GM21390 (cell line): ENCODE results near the gene RPN2.

Experiments used
- ATAC-seq: cut with Tn5 transposase; IDR thresholded peaks from one replicate; pipeline ENCODE4 v1.9.1; 2021; ENCODE audit not compliant: unreplicated experiment

The RPN2 gene

DNA sequence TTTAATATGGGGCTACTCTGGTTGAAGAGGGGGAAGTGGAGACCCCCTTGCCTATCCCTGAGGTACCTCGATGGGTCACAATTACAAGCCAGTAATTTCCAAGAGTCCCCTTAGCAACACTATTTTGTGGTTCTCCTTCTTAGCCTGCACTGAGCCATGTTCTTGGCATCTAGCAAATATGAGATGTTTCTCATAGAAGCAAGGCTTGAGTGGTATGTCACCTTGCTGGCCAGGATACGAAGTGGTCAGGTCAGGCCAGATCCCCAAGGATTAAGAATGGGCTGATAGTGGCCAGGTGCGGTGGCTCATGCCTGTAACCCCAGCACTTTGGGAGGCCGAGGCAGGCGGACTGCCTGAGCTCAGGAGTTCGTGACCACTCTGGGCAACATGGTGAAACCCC lies 84.6 kb downstream of the RPN2 start:
- no peak for ATAC-seq

- no peak for ATAC-seq
Observed at GRCh38 chr20:37265152-37265551, 86.0 kb downstream of the RPN2 start.

DNA sequence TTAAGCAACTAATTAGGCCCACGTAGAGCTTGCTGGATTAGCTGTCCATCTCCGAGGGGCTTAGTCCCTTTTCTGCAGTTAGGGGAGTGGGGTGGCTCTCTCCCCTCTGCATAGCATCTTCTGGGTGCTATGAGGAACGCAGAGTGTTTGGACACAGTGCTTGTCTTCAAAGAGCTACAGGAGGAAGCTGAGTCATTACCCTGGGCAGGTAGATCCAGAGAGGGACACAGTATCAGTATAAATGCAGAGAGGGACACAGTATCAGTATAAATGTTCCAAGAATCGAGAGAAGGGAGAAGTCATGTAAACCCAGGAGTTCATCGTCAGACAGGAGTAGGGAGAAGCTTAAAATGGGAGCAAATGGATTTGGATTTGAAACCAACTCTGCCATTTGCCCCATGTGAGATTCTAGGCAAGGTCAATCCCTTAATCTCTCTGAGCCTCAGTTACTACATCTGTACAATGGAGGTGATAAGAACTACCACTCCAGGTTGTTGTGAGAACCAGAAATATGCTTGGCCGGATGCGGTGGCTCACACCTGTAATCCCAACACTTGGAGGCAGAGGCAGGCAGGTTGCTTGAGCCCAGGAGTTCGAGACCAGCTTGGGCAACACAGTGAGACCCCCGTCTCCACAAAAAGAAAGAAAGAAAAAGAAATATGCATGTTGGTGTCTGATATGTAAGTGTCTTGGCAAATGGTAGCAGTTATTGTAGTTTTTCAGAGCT lies 88.0 kb downstream of the RPN2 start:
- ATAC-seq = no peak

DNA sequence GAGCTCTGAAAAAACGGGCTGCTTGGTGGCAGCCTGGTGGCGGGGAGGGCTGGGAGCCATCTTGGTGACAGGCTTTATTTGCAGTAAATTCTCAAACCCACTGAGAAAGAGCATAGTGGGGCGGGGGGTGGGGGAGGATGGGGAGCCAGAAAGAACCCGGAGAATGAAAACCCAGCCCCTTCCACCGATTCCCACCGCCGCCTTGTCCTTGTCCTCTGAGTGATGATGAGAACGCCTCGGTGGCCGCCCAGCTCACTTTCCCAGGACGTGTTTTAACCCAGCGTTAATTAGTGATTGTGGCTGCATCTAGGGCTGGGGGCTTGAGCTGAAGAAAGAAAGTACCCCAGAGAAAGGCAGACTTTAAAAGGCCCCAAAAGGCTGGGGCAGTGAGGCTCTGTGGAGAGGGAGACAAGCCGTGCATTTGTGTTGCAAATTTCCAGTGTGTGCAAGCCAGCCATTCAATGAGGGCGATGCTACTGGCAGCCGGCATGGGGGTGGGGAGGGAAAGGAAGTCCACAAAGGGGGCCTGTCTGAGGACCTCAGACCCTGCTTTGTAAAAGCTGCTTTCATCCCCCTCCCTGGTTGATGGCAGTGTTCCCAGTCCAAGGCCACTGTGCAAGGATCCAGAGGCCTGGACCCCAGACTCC lies 88.7 kb downstream of the RPN2 start:
- ATAC-seq = no peak

GRCh38 chr20:37270576-37271420 lies 91.7 kb downstream of the RPN2 start:
- ATAC-seq = no peak

DNA sequence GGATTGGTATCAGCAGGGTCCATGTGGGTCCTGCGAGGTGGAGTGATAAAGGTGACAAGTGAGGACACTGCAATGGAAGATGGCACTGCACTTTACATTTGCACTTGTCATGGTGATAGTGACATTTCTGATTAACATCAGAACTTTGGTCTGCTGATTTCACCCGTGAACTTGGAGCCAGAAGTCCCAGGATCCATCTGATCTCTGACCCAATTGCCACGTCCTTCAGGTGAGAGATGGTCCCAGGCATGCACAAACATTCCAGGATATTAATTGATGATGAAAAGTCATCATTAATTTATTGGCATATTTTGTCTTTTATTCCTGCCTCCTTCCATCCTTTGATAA lies 92.3 kb downstream of the RPN2 start:
- no peak for ATAC-seq

GRCh38 chr20:37273988-37274387 lies 94.9 kb downstream of the RPN2 start:
- ATAC-seq = no peak

- ATAC-seq = no peak
Observed at GRCh38 chr20:37274851-37275524, 95.9 kb downstream of the RPN2 start.

DNA sequence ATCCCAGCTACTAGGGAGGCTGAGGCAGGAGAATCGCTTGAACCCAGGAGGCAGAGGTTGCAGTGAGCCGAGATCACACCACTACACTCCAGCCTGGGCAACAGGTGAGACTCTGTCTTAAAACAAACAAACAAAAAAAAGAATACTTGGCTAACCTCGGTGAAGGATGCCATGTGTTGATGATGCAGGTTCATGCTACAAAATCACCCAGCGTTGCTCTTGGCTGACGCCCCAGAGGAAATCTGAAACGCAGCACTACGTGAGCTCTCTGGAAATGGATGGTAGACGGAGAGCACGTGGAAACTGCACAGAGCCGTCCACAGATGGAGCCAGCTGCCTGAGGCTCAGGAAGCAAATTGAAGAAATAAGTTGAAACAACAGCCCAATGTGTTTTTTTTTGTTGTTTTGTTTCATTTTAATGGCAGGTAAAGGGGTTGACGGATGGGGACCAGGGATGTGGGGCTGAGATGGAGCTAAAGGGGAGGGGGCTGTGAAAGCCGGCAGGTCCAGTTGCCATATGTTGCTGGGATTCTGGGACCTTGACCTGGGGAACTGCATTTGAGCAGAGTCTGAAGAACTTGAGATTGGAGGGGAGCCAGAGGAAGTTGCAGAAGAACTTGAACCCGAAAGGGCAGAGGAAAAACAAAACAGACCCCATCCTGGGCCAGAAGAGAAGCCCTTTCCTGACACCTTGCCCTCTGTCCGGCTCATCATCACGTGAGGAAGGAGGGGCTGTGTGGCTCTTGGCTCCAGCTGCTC lies 97.5 kb downstream of the RPN2 start:
- no peak for ATAC-seq

- no peak for ATAC-seq
Observed at GRCh38 chr20:37277253-37277593, 98.1 kb downstream of the RPN2 start.

DNA sequence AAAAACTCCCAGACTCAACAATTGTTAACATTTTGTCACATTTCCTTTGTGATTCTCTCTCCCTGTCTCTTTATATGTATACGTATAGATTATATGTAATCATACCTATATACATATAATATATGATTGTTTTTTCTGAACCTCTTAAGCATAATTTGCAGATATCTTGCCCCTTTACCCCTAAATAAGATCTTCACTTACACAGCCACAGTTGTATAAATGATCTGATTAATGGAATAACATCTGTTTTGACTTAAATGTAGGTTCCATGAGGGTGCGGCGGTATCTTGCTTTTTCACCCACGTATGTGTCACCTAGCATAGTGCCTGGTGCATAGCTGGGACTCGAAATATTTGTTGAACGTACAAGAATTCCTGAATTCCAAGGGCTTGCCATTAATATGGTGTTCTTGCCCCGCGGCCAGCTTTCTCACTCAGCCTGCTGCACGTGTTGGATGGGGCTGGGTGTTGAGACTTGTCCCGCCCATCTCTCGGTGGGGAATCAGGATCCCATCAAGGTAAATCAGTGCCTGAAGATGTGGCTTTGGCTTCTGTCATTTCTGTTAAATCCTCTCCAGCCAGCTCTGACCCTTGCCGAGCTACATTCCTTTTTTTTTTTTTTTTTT lies 99.9 kb downstream of the RPN2 start:
- ATAC-seq = no peak

DNA sequence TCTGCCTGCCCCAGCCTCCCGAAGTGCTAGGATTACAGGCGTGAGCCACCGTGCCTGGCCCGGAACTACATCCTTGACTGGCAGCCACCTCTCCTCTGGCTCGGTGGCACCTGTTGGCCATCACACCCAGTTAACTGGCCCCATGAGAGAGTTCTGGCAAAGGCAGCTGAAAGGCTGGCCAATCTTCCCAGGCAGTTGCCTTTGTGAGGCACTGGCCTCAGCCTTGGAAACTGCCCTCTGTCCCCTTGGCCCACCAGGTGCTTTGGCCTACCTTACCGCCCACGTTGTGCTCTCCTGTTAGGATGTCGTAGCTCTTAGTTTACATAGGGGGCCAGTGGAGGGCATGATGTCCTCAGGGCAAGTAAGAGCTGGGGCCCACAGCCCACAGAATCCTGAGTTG lies 100.7 kb downstream of the RPN2 start:
- ATAC-seq = no peak

DNA sequence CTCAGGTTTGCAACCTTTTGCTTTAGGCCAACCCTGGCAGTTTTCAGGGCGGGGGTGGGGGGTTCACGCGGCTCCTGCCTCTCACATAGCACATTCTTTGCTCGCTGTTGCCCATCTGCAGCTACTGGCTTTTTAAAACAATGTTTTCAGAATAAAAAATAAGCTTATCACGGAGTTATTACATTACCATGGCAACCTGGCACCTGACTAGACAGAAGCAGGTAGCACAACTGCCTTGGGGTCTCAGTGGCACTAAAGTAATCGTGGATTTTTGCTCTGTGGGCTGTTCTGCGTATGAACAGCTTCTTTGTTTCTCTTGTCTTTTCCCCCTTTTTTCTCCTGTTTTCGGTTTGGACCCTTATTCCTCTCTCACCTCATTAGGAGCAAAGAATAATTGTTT lies 101.3 kb downstream of the RPN2 start:
- ATAC-seq = no peak

GRCh38 chr20:37282556-37282955 lies 103.4 kb downstream of the RPN2 start:
- ATAC-seq = no peak

GRCh38 chr20:37283530-37284195 lies 104.5 kb downstream of the RPN2 start:
- no peak for ATAC-seq

- no peak for ATAC-seq
Observed at GRCh38 chr20:37284691-37285161, 105.6 kb downstream of the RPN2 start.

- no peak for ATAC-seq
Observed at GRCh38 chr20:37285664-37286374, 106.7 kb downstream of the RPN2 start.

DNA sequence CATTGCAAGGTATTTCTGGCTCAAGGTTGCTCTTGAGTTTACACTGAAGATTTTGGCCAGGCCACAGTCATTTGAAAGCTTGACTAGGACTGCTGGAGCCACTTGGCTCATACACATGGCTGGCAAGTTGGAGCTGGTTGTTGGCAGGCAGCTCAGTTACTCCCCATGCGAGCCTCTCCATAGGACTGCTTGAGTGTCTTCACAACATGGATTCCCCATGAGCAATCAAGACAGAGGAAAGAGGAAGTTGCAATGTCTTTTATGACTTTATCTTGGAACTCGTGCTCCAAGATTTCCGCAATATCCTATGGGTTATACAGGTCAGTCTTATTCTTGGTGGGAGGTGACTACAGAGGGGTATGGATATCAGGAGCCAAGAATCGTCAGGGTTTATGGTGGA lies 109.0 kb downstream of the RPN2 start:
- no peak for ATAC-seq

DNA sequence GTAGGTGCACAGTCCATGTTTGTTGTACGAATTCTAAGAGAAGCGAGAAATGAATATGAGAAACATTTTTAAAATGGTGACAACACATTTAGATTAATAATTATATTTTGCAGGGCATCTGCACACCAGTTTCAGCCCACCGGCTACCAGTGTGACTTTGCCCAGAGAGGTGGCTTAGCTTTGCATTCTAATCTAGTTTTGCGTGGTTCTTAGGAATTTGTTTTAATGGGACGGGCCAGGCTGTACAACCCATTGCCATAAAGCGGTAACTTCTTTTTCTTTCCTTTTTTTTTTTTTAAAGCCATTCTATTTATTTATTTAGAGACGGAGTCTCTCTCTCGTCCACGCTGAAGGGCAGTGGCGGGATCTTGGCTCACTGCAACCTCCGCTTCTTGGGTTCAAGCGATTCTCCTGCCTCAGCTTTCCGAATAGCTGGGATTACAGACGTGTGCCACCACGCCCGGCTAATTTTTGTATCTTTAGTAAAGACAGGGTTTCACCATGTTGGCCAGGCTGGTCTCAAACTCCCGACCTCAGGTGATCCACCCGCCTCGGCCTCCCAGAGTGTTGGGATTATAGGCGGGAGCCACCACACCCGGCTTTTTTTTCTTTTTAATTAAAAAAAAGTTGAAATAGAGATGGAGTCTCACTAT lies 111.2 kb downstream of the RPN2 start:
- ATAC-seq = no peak
